ENCODE results near the gene SPAG17.
A peak's percentile ranks its signal among the peaks of the same experiment; 100 is the strongest.
"Not testable (repeated sequence)": the region's sequence is repeated elsewhere in the genome, so short reads cannot be mapped to it uniquely, and the experiment has no call there.

Gene SPAG17

GRCh38 chr1:117967477-117967876 is 217.6 kb downstream of the SPAG17 start:
- no peak for DNase-seq

GRCh38 chr1:117964290-117965038 is 220.6 kb downstream of the SPAG17 start:
- no peak for DNase-seq

GRCh38 chr1:117959364-117959763 is 225.7 kb downstream of the SPAG17 start:
- no peak for DNase-seq

GRCh38 chr1:117952386-117952785 is 232.6 kb downstream of the SPAG17 start:
- DNase-seq, result no peak

GRCh38 chr1:117942293-117942692 is 242.7 kb downstream of the SPAG17 start:
- no peak for DNase-seq

GRCh38 chr1:117933769-117934168 is 251.3 kb downstream of the SPAG17 start:
- DNase-seq, result no peak

GRCh38 chr1:117932576-117932975 is 252.5 kb downstream of the SPAG17 start:
- no peak for DNase-seq

- no peak for DNase-seq
Observed at GRCh38 chr1:117930484-117930883, 254.5 kb downstream of the SPAG17 start.

GRCh38 chr1:117930173-117930447 is 254.9 kb downstream of the SPAG17 start:
- DNase-seq, result no peak

- DNase-seq, result peak; percentile 90 to 97 (median 95)
Observed at GRCh38 chr1:117929343-117930172, 255.5 kb downstream of the SPAG17 start, which contains the start of the genes GDAP2 and WDR3. Gene GDAP2, minus strand, starts transcription at chr1:117929621. Its CDS starts 9,264 bp downstream, at chr1:117920357. Gene WDR3, plus strand, starts transcription at chr1:117929739. Its CDS starts 3,581 bp downstream, at chr1:117933320.

- DNase-seq, result peak in 4 of 5 donors; percentile 22 to 39 (median 31)
Observed at GRCh38 chr1:117928881-117929342, 256.1 kb downstream of the SPAG17 start.

GRCh38 chr1:117925981-117926380 is 259.0 kb downstream of the SPAG17 start:
- no peak for DNase-seq

- DNase-seq, result not testable (repeated sequence)
Observed at GRCh38 chr1:117922717-117923116, 262.3 kb downstream of the SPAG17 start.

- DNase-seq, result no peak
Observed at GRCh38 chr1:117921991-117922390, 263.0 kb downstream of the SPAG17 start.

- no peak for DNase-seq
Observed at GRCh38 chr1:117919376-117919775, 265.7 kb downstream of the SPAG17 start.

- no peak for DNase-seq
Observed at GRCh38 chr1:117911051-117911450, 274.0 kb downstream of the SPAG17 start.

GRCh38 chr1:117905019-117905418 is 280.0 kb downstream of the SPAG17 start:
- DNase-seq, result peak in 1 of 5 donors; percentile 3

GRCh38 chr1:117904485-117904884 is 280.5 kb downstream of the SPAG17 start:
- no peak for DNase-seq
